ENCODE measurements around the gene PTHLH. TPM values are rescaled to one million over a fixed set of nuclear protein-coding genes. Genes with fewer than 3 reads are reported as not detected.

Gene PTHLH
- total RNA-seq, 1 experiment from 2014 or later, result 0.35 TPM

- Histone ChIP-seq H3K9me3 (ENCODE audit: control insufficient read depth, low read depth, low read length) (no peaks in the 10 kb centered on the region), H2BK5ac (ENCODE audit: insufficient read length, low read length) (no peak overlapping the region)
- no peaks in the 10 kb centered on the region; a peak in 1 of 5 replicates for H3K9me3 Mint-ChIP-seq
Observed at GRCh38 chr12:27913999-27914614, 58.4 kb downstream of the PTHLH start.

More at GRCh38 chr12:27913999-27914614, 58.4 kb downstream of the PTHLH start:
- Histone ChIP-seq H2BK15ac (ENCODE audit: low read depth, low read length) (no peak overlapping the region), H2AFZ (ENCODE audit: low read length) (no peak overlapping the region), H3T11ph (ENCODE audit: low read length) (no peak overlapping the region), H4K5ac (ENCODE audit: insufficient read length, low read depth, low read length) (no peak overlapping the region), H3K9ac (ENCODE audit: extremely low read depth, insufficient read length, low read length) (no peak overlapping the region), H2BK120ac (ENCODE audit: low read depth, low read length, poor library complexity, severe bottlenecking) (no peak overlapping the region), H2BK12ac (ENCODE audit: insufficient read length, low read depth, low read length) (no peak overlapping the region), H3K18ac (ENCODE audit: insufficient read length, low read depth, low read length) (no peak overlapping the region), H3K79me2 (ENCODE audit: insufficient read depth, low read length) (no peaks in the 10 kb centered on the region), H3K4me1 (ENCODE audit: insufficient read depth, low read length) (no peaks in the 10 kb centered on the region), H4K91ac (ENCODE audit: insufficient read length, low read depth, low read length) (no peak overlapping the region), H3K56ac (ENCODE audit: insufficient read length, low read depth, low read length) (no peak overlapping the region), H3K27me3 (ENCODE audit: insufficient read depth, low read length) (no peaks in the 10 kb centered on the region), H3K14ac (ENCODE audit: insufficient read depth, low read length) (no peak overlapping the region), H3K27ac (ENCODE audit: insufficient read length, low read depth, low read length) (no peak overlapping the region), H4K20me1 (ENCODE audit: control insufficient read depth, insufficient read depth, insufficient read length) (no peaks in the 10 kb centered on the region), H2BK20ac (ENCODE audit: low read depth, low read length, poor library complexity, severe bottlenecking) (no peak overlapping the region), H3K79me1 (ENCODE audit: insufficient read depth, low read depth, low read length, poor library complexity, severe bottlenecking) (no peaks in the 10 kb centered on the region), H4K8ac (replicated peaks; ENCODE audit: insufficient read length, low read depth, low read length) (no peak overlapping the region), H2AK5ac (ENCODE audit: insufficient read length, low read length) (no peak overlapping the region), H3K23me2 (ENCODE audit: insufficient read length, low read depth, low read length, poor library complexity, severe bottlenecking) (no peaks in the 10 kb centered on the region), H3K23ac (ENCODE audit: insufficient read length, low read depth, low read length) (no peak overlapping the region), H3K4ac (ENCODE audit: low read depth, low read length) (no peak overlapping the region), H3K4me2 (ENCODE audit: insufficient read depth, insufficient read length, low read length) (no peak overlapping the region)
- Mint-ChIP-seq H3K36me3 (ENCODE audit: insufficient read depth in 1 of 3, low read depth in 3 of 3) (peaks cover 0 to 5% (median 0%) of the 10 kb centered on the region in 3 experiments; a peak in 1 of 7 replicates), H3K27me3 (ENCODE audit: low read depth) (no peaks in the 10 kb centered on the region), H3K27ac (no peak overlapping the region; a peak in 2 of 7 replicates), H3K4me1 (peaks cover 5 to 9% of the 10 kb centered on the region in 2 experiments; a peak in 3 of 4 replicates), H3K4me3 (no peak overlapping the region)
- no CpG with 5 or more reads among the region's 4 CpGs for WGBS (ENCODE audit: extremely low coverage, insufficient read length, low lambda C conversion rate)
- DNase-seq, result no peak
- no peak for TF ChIP-seq CTCF (conservative IDR thresholded peaks at IDR 0.05)

All from H9 (cell line).